HCEC 1CT (cell line): ENCODE measurements around the gene STEAP1B.

ENCODE experiments used
- DNase-seq: peaks from one replicate; pipeline ENCODE4 v3.0.0-alpha.2; 2017

STEAP1B gene

DNA sequence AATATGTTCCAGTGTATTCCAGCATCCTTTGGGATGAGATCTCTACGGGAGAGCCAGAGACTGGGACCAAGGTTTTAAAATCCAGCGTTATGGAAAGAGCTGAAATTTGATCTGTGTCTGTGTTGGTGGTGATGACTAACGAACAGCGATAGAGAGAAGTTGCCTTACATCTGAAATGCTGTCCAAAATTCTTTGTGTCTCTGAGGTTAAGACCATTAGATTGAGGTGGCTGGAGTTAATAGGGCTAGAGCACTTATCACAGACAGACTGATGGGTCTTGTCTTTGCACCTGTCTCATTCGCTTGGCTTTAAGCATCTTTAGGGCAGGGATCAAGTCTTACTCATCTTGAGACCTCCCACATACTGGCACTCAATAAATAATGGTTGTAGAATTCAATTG is 102.0 kb downstream of the STEAP1B start:
- no peak for DNase-seq

DNA sequence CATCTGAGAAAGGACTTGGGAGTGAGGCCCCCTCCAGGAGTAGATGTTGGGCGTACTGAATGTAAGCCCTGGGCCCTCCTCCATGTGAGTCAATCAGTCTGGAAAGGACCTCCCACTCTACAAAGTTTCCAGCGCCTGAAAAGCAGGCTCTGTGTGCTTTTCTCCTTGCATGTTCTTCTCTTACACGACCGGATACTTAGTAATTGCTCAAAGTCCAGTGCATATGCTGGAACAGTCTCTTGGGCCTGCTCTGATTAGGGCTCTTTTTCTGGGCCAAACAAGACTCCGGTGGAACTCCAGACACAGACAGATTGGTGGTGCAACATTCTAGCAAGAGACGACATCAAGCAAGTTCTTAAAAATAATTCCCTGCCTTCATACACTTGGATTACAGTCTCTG is 104.8 kb downstream of the STEAP1B start:
- DNase-seq = no peak

DNA sequence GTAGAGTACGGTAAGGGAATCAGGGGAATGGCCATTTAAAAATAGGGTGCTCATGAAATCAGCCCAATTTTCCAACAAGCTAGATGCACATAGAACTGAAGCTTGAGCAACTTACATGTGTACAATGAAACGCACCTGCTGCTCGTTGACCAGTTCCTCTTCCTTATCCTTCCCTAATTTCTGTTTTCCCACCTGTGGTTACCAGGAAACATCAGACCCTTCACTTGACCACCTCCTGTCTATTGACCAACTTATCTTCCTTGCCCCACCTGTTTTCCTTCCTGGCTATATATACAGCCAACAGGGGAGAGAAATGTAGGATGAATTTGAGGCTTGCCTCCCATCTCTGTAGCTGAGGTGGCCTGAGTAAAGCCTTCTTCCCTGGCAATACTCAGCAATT is 105.2 kb downstream of the STEAP1B start:
- no peak for DNase-seq

DNA sequence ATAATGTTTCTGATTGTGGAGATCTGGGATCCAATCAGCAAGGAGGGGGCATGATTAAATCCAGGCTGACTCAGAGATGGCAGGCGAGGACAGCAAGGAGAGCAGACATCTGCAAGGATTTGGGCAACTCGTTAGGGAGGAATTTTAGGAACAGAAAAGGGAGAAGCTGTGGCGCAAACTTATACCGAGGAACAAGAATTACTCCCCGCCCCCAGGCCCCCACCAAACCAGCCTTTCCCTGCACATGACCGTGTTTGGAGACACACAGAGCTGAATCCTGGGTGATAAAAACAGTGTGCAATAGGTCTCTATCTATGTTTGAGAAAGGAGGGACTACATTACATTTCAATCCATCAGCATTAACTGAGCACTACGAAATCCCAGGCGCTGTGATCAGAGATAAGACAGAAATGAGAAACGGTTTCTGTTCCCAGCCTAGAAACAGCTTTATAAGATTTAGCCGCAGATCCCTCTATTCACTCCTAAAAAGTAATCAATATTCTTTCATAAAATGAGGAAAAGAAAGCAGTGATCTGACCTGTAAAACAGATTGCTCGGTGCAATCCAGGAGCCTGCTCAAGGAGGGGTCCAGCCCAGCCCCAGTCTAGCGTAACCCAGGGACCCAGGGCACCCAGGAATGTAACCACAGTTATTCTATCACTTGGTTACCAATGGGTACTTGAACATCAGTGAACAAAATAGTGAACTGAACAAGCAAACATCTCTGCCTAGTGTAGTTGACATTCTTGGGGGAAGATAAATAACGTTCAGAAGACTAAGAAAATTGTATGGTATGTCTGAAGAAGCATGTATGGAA is 105.9 kb downstream of the STEAP1B start:
- DNase-seq = peak; percentile 24

DNA sequence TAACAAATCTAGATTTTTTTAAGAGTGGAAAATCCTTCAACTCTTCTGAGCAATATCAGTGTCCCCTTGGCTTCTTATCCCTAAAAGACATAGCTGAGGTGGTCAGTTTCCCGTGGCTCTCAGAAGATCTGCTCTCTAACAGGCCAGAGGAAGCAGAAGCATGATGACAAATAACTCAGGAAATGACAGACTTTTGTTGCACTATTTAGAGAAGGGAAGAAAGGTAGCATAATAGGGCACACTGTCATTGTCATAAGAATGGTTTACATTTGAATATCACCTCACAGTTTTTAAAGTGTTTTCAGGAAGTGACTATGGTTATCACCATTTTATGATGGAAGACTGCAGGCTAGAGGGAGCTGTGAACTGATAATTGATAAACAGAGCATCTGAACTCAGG is 109.5 kb downstream of the STEAP1B start:
- no peak for DNase-seq

DNA sequence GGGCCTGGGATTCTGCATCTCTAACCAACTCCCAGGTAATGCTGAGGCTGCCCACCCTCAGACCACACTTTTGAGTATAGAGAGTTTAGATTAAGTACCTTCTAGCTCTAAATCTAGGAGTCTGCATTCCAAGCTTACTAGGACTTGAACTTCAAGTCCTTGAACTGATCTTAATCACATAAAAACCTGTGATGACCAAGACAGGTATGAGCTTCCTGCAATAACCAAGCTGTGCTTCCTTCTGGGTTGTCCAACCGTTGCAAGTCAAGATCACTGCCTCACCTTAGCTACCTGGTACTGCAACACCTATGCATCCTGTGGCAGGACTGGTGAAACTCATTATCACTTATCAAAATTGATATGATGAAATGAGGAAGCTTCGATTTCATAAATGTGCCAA is 110.1 kb downstream of the STEAP1B start:
- no peak for DNase-seq

DNA sequence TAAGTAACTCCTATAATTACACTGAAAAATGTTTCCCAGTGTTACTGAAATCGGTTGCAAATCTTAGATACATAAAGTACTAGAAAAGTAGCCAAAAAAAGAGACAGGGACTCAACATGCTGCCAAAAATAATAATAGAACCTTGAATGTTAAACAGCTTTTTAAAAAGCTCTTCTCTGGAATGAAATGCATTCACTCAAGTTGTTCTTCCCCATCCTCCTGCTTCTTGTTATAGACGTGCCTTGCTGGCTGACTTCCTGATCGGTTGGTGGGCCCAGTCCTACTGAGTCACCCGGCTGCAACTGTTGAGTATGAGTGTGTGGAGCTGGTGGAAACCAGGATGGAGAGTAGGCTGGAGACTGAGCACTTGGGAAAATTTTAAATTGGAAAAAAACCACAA is 112.4 kb downstream of the STEAP1B start:
- DNase-seq = no peak

DNA sequence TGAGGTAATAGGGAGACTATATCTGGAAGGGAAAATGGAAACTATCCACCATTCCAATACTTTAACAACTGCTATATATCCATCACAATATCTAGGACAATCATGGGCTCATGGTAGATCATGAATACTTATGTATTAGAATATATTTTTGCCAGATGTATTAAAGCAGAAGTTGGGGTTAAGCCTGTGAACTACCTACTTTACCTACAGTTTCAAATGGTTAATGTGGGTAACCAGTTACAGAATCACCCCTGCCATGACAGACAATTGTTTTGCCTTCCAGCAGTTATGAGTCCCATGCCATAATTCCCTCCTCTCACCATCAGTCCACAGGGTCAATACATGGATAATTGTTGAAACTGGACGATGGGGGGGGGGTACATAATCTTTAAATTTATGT is 113.1 kb downstream of the STEAP1B start:
- DNase-seq = no peak

DNA sequence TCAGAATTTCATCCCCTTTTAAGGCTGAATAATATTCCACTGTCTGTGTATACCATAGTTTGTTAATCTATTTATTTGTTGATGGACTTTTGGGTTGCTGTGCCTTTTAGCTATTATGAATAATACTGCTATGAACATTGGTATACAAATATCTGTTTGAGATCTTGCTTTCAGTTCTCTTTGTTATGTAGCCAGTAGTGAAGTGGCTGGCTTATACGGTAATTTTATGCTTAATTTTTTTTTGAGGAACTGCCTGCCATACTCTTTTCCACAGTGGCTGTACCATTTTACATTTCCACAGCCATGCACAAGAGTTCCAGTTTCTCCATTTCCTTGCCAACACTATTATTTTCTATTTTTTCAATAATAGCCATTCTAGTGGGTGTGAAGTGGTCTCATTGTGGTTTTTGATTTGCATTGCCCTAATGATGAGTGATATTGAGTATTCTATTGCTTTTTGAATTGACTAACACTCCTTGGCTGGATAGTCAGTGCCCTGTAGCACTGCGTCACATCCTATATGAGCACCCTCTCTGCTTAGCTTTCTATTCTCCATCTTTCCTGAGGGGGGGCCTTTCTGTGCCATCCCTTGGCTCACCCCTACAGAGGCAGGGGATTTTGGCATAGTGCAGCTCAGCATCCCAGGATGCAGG is 113.7 kb downstream of the STEAP1B start:
- DNase-seq = no peak

DNA sequence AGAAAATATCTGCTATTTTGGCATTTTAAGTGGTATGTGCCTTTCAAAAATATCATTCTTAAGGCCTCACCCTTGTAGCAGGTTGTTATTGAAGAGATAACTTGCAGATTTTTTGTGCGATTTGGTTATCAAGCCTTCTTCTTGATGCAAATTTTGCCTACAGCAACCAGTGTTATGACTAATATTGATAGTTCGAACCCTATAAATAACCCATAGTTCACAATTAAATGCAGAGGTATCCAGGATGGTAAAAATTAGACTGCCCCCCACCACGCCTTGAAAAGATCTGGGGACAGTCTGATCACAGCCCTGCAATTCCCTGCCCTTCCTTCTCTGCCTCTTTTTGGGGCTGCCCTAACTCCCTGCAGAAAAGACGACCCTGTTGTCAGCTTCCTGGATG is 114.7 kb downstream of the STEAP1B start:
- DNase-seq = no peak

DNA sequence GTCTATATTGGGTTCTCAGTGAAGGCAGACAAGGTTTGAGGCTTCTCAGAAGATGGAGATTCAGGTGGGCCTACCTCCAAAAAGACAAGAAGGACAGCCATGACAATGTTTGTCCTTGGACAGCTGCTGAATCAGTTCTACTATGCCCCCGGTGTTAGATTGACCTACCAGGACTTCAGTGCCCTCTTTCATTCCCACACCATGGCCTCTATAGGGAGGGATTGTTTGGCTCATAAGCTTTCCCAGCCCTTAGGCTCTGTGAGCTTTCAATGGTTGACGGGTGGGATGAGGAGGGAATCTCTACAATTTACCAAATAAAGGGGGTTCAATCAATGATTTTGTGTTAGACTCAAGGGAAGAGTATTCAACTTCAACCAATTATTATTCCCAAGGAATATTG is 119.7 kb downstream of the STEAP1B start:
- no peak for DNase-seq

DNA sequence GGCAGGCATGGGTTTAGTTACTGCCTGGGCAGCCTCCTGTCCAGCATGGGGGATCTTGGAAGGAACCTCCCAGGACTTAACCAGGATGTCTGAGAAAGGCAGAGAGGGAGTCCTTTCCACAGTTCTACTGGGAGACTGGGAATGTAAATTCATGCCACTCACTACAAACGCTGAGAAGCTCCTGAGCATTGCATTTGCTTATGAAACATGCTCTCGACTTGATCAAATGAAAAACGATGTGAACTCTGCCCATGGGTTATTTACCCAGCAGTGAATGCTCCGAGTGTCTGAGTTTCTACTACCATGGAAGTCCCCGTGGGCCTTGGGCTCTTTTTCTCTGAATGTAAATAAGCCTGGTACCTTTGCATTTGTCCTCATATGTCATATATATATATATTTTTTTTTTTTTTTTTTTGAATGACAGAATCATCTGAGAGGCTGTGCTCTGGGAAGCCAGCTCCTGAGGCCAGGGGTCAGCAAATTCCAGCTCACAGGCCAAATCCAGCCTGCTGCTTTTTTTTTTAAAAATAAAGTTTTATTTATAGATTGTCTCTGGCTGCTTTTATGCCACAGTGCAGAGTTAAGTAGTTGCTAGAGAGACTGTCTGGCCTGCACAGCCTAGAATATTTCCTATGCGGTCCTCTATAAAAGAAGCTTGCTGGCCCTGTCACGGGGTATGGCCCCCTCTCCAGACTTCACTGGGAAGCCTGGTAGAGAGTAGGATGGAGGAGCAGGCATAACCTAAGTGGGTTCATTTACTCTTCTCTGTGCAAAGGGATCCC is 121.6 kb downstream of the STEAP1B start:
- DNase-seq = no peak

DNA sequence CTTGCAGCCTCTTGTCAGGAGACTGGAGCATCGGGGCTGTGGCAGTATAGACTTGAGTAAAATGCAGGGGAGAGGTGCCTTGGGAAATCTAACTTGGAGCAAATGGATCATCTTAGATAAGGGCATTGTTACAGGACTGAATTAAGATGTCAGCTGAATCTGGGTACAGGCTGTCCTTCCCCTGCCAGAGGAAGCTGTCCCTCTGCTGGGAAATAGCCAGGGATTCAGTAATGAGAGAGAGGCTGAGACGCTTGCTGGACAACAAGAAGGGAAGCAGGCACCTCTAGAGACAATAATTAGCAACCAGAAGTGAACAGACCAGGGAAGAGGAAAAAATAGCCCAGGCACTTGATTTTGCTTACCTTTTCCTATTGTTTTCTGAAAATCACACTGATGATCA is 122.3 kb downstream of the STEAP1B start:
- no peak for DNase-seq

DNA sequence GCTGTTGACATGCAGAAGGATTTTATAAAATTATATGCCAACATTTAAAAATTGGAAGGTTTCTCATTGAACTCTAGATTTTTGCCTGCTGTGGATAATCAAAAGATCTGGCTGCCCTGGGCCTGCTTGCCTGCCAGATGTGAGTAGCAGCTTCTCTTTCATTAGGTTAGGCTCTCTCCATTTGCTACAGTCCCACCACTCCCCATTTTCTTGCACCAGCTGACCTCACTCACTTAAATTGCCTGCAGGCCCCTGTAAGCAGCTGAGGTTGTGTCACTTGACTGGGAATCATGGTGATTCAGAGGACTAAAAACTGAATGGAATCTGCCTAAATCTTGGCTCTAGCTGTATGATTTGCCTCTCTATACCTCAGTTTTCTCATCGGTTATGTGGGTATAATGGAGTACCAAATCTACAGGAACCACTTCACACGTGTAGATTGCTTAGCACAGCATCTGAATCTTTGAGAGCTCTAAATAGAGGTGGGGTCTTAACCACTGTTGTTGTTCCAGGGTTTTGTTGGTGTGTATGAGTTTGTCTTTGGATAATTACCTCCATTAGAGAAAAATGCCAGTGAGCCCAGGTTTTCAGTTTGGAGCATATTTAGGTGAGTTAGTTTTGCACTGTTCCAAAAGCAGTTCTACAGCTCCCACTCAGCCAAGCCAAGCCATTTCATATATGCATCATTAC is 124.5 kb downstream of the STEAP1B start:
- DNase-seq = peak; percentile 26

DNA sequence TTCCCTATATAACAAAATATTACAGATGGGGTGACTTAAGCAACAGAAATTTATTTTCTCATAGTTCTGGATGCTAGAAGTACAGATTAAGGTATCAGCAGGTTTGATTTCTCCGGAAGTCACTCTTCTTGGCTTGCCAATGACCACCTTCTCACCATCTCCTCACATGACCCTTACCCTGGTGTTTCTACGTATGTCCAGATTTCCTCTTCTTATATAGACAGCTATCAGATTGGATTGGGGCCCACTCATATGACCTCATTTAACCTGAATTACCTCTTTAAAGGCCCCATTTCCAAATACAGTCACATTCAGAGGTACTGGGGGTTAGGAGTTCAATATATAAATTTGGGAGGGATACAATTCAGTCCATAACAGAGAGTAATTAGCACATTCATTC is 126.1 kb downstream of the STEAP1B start:
- DNase-seq = no peak

DNA sequence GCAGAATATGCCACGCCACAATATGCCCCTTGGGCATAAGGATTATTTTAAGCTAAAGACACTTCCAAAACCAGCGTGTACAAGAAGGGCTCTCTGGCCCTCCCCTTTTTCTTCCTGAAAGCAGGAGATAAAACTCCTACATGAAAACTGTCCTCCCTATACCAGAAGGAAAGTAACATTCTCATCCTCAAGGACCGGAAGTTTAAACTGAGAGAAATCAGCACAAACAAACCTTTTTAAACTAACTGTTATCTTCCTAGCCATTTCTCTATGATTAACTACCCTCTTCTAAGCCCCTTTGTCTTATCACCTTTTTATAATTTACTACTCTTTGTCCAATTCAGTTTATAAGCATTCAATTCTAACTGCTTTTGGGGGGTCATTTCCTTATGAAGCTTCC is 126.6 kb downstream of the STEAP1B start:
- no peak for DNase-seq

DNA sequence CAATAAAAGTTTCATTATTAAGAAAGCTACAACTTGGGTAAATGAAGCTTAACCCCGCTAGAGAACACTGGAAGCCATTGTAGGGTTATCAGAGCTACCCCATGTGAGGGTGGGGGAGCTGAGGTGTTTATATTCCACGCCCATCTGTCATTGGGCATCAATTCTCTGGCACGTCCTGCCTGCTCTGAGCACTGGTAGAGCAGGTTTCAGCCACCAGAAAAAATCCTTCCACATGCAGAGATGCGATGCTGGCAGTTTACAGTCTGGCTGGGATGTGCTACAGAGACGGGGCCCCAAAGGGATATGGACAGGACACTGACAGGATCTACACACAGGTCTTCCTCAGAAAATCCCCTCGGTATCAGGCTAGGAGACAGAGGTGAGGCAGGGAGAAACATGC is 127.1 kb downstream of the STEAP1B start:
- no peak for DNase-seq

DNA sequence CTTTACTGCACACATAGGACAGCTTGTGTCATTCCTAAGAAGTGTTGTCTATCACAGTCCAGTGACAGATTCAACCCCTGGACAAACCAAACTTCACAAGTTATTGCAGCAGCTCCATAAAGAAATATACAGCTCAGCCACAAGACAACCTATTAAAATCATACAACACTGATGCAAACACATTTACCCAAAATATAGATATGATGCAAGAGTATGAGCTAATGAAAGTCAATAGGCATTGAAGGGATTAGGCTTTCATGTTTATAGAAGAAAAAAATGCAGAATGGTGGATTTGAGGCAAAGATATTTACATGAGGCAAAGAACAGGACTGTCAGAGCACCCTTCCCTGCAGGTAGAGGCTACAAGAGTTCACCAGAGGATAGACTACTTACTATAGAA is 128.1 kb downstream of the STEAP1B start:
- no peak for DNase-seq
